ENCODE measurements around the gene SLC38A8.
A peak's percentile ranks its signal among the peaks of the same experiment; 100 is the strongest.

SLC38A8 gene

DNA sequence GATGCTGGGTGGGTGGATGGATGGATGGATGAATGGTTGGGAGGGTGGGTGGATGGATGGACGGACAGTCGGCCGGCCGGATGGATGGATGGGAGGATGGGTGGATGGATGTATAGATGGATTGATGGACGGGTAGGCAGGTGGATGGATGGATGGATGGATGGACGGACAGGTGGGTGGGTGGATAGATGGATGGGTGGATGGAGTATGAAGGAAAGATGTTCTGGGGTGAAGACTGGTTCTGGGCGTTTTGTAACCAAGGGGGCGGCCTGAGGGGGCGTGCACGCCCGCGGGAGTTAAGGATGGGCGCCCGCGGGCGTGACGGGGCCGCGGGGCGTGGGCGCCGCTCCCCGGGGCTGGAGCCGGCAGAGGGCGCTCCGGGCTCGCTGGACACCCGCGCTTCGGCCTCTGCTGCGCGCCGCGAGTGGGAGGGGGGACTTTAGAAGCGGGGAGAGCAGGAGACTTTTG lies 74.7 kb downstream of the SLC38A8 start, which contains the start of gene NECAB2:
Gene NECAB2, plus strand, starts transcription at position 407 of the 468 bp plus-strand sequence. CDS start 405 bp downstream, outside the sequence.
- peak; percentile 9 for DNase-seq

DNA sequence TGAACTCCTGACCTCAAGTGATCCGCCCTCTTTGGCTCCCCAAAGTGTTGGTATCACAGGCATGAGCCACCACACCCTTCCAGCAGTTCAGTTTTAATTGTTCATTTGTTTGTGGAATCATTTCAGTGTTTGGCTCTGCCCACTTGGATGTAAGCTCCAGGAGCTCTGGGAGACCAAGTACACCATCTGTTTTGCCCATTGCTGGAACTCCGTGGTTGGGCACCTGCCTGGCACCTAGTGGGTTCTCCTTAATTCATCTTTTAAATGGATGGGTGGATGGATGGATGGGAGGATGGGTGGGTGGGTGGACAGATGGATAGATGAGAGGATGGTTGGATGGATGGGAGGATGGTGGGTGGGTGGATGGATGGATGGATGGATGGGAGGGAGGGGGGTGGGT lies 75.5 kb downstream of the SLC38A8 start:
- DNase-seq, result no peak

DNA sequence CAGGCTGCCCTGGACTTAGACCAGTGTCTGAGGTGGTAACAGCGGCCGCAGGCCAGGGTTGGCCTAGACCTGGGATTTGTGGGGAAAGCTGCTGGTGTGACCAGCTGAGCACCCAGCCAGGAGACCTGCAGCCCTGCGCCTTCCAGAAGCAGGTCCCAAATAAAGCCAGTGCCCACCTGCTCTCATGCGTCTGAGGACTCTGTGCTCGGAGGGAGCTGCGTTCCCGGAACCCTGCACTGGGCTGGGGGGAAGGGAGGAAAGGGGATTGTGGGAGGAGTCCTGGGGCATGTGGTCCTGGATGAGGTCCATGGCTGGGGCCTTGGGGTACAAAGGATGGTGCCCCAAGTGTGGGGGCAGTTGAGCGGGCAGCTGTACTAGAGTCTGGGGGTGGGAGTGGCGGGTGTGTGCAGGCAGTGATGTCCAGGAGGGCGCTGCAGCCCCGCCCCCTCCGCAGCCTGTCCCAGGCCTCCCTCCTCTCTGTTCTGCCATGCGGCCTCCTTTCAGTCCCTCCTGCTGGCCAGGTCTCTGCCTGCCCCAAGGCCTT lies 76.4 kb downstream of the SLC38A8 start:
- no peak for DNase-seq

GRCh38 chr16:83965444-83966152 lies 77.0 kb downstream of the SLC38A8 start:
- no peak for DNase-seq

DNA sequence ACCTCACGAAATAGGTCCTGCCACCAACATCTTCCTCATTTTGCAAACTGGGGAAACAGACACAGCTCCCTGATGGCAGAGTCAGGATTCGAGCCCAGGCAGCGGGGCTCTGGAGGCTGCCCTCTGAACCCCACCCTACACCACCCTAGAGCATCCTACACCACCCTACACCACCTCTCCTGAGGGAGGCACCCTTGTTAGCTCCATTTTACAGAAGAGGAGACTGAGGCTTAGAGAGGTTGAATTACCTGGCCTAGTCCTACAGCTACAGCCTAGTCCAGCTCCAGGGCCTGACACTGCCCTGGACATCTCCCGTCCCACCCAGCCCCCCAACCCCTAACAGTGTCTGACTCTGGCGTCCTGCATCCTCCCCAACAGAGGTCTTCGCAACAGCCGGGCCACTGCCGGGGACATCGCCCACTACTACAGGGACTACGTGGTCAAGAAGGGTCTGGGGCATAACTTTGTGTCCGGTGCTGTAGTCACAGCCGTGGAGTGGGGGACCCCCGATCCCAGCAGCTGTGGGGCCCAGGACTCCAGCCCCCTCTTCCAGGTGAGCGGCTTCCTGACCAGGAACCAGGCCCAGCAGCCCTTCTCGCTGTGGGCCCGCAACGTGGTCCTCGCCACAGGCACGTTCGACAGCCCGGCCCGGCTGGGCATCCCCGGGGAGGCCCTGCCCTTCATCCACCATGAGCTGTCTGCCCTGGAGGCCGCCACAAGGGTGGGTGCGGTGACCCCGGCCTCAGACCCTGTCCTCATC lies 77.7 kb downstream of the SLC38A8 start:
- no peak for DNase-seq

DNA sequence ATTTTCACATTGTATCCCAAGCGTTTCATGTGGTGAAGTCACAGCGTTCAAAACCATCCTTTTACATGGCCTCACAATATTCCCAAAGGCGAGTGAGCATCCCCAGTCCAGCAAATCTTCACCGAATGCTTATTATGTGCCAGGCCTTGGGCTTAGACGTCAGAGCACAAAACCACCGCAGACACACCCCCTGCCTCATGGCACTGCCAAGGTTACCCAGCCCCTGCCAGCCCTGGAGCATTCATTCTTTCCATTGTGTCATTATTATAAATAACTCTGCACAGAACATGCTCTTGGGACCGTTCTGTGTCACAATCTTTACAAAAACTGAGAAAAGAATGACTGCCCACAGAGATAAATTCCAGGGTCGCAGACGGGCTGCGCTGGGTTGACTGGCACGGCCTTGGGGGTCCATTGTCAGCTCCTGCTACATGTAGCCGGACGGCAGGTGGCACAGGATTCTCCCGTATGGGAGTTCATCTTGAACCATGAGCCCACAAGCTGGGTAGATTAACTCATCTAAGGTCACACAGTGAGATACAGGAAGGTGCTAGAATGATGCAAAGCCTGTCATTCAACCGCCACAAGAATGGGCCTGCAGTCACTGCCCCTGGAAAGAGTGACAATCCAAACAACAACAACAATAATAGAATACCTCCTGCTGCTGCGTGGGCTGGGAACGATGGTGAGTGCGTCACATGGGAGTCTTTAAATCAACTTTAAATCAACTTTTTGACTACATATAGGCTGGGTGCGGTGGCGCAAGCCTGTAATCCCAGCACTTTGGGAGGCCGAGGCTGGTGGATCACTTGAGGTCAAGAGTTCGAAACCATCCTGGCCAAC lies 79.1 kb downstream of the SLC38A8 start:
- DNase-seq, result no peak

DNA sequence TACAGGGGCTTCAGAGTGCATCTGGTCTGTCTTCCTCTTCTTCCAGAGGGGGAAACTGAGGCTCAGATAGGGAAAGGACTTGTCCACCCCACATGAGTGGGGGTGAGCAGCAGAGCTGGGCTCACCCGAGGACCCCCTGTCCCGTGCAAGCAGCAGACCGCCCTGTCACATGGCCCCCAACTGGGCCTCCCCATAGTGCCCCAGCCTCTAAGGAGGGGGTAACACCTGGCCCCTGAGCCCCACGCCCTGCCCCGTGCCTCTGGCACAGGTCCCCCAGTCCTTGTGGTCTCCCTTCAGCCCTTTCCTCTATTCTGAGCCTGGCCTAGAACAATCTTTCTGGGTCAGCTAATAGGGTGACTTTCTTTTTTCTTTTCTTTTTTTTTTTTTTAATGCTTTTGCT lies 81.0 kb downstream of the SLC38A8 start:
- no peak for DNase-seq

DNA sequence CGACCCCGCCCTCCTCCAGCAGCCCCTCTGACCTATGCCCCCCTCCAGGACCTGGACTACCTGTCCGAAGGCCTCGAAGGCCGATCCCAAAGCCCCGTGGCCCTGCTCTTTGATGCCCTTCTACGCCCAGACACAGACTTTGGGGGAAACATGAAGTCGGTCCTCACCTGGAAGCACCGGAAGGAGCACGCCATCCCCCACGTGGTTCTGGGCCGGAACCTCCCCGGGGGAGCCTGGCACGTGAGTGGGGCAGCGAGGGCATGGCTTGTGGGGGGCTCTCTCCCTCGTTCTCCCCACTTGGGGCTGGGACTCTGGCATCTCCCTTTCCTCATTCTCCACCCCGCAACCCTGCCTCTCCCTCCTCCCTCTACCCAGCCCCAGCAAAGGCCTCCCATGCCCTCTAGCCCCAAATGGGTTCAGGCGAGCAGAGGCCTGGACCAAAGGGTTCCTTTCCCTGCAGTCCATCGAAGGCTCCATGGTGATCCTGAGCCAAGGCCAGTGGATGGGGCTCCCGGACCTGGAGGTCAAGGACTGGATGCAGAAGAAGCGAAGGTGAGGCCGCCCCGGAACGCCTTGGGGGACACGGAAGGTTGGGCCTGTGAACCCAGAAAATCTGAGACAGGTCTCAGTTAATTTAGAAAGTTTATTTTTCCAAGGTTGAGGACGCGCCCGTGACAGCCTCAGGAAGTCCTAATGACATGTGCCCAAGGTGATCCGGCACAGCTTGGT lies 81.9 kb downstream of the SLC38A8 start:
- no peak for DNase-seq
